GM21526 (cell line): Measurements from ENCODE around the gene TCFL5.

ENCODE experiments used
- ATAC-seq: cut with Tn5 transposase; IDR thresholded peaks from one replicate; pipeline ENCODE4 v1.9.1; 2021; ENCODE audit warnings: moderate library complexity; ENCODE audit not compliant: unreplicated experiment, low FRiP score

Gene TCFL5

DNA sequence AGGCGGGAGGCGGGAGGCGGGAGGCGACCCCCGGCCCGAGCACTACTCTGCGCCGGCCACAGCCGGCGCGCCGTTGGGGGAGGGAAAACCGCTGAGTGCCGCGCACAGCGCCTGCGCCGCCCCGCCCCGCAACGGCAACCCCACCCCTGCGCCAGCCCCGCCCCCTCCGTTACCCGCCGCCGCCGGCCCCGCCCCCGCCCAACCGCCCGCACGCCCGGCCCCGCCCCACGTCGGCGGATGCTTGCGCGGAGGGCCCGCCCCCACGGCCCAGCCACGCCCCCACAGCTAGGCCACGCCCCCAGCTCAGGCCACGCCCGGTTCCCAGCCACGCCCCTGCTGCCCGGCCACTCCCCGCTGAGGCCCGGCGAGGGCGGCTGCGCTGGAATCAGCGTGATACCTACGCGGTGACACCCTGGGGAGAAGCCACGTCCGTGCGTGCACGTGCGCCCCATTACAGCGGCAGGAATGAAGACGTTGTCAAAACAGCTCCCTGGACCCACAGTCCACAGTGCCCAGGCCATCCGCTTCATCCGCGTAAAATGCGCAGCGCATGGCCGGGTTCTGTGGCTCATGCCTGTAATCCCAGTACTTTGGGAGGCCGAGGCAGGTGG, at the start of gene TCFL5:
Gene TCFL5 (minus strand): TSS at position 97 of the 611 bp plus-strand sequence. CDS start 152 bp downstream, outside the sequence.
- no peak for ATAC-seq

DNA sequence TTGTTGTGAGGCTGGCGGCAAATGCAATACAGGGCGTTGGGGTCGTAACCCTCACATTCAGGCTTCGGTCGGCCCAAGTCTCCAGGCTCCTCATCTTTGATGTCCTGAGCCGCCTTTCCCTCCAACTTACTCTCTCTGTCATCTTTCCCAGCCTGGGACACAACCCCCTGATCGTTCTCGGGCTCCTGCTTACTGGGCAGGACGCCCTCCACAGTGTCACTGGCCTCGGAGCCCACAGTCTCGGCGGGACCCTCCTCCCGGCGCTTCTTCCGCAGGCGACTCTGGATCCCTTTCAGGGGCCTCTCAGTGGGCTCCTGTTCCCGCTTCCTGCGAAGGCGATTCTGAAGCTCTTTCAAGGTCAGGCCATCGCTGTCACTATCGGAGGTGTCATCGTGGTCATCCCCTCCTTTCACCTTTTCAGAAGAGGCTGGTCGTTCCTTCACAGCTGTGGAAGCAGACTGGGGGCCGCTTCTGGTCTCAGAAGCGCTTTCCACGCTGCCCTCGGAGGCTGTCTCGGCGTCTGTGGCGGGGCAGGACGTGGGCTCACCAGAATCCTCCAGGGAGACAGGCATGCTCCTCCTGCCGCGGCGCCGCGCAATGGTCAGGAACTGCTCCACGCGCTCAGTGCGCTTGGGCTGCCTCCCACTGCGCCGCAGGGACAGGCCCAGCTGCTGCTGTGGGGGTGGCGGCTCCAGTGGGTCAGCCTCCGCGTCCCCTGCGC, 49.3 kb upstream of the TCFL5 start:
- ATAC-seq, result no peak

GRCh38 chr20:62910217-62910766, 48.7 kb upstream of the TCFL5 start:
- ATAC-seq, result no peak

DNA sequence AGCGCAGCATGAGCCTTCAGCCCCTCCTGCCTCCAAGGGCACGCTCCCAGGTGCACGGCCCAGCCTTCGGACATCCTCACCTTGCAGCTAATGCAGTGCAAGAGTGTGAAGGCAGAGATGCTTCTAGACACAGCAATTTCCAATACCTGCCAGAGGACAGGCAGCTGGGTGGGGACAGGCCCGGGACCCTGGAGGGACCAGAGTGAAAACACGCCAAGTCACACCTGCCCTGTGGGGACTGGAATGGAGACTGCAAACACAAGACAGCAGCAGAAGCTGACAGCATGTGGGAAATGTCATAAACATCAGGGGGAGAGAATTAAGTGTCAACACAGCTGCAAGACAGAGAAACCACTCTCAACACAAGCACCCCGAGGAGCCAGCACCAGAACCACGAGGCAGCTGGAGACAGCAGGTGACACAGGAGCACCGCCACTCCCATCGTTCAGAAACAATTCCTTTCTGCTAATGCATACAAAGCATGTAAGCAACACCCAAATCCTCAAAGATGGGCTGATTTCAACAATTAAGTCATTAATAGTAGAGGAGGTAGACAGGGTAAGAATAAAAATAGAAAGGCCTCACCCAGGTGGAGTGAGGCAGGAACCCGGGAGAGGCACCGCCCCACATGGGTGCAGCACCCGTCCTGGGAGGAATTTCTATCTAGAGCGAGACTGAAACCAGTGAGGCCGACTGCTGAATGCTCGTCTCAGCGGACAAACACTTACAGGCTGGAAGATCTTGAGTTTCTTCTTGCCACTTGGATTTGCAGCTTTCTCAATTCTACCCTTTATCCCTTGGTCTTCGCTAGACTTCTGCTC, 47.6 kb upstream of the TCFL5 start:
- ATAC-seq, result no peak

DNA sequence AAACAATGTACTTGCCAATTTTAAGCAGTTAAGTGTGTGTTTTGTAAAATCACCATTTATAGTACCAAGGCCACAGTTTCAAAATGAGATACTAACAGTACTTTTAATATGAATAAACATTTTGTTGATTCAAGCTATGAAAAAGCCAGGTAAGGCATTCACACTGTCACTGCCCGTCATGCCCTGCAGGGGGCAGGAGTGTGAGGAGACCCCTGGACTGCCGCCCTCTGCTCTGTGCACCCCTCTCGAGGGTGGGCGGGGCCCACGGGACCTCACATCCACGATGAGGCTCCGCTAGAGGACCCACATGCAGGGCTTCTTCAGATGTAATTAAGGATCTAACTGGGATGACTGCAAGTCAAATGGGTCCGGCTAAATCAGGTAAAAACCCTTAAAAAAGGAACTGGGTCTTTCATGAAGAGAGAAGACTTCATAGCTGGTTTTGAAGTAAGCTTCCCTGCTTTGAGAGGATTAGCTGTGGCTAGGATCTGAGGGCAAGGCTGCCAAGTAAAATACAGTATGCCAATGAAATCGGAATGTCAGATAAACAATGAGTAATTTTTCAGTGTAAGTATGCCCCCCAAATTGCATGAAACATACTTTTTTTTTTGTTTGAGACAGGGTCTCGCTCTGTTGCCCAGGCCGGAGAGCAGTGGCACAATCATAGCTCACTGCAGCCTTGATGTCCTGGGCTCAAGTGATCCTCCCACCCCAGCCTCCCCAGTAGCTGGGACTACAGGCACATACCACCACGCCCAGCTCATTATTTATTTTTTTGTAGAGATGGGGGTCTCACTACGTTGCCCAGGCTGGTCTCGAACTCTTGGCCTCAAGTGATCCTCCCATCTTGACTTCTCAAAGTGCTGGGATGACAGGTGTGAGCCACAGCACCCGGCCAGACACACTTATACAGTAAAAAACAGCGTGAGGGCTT, 46.0 kb upstream of the TCFL5 start:
- no peak for ATAC-seq

- ATAC-seq, result no peak
These were observed 45.2 kb upstream of the TCFL5 start for GRCh38 chr20:62906647-62907375.

- no peak for ATAC-seq
These were observed 44.6 kb upstream of the TCFL5 start for GRCh38 chr20:62906209-62906608.

- ATAC-seq, result no peak
These were observed 44.0 kb upstream of the TCFL5 start for GRCh38 chr20:62905536-62906117.

- ATAC-seq, result no peak
These were observed 41.4 kb upstream of the TCFL5 start for GRCh38 chr20:62902926-62903615.

- no peak for ATAC-seq
These were observed 40.3 kb upstream of the TCFL5 start for GRCh38 chr20:62901891-62902290.

DNA sequence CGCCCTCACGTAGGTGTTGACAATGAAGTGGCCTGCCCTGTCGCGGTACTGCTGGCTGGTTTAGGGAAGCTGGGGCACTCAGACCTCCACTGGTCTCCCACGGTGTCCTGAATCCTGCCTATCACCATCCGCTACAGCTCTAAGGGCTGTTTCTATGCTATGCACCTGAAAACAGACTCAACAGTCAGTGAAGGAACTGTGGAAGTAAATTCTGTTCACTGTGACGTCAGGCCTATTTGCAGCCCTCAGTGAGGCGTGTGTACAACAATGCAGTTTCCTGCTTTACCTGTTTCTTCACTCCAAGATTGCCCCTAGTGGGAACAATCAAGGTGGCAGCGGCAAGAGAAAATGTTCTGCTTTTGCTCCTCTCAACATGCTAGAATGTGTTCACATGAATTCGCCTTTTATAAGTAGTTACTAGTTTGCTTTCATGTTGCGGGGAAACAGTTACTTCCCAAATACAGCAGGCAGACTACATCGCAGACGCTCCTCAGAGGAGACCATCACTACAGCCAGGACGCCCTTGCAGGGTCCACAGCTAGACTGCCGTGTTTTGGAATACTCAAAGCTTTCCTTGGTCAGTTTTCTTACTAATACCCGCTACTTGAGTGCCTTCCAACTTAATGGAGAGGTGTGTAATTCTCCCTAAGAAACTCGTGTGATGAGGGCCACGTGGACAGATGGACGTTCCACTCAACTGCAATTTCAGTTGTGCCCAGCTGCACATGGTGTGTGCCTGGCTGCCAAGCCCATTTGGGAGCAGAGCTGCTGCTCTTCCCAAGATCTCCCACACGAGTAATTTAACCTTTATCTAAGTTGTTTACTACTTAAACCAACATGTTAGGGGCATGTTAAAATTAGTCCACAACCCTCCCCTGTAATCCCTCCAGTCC, 39.3 kb upstream of the TCFL5 start:
- no peak for ATAC-seq

GRCh38 chr20:62900052-62900691, 38.5 kb upstream of the TCFL5 start:
- ATAC-seq, result no peak

GRCh38 chr20:62899633-62900051, 38.0 kb upstream of the TCFL5 start:
- ATAC-seq, result no peak

- ATAC-seq, result no peak
These were observed 37.5 kb upstream of the TCFL5 start for GRCh38 chr20:62898970-62899632.

DNA sequence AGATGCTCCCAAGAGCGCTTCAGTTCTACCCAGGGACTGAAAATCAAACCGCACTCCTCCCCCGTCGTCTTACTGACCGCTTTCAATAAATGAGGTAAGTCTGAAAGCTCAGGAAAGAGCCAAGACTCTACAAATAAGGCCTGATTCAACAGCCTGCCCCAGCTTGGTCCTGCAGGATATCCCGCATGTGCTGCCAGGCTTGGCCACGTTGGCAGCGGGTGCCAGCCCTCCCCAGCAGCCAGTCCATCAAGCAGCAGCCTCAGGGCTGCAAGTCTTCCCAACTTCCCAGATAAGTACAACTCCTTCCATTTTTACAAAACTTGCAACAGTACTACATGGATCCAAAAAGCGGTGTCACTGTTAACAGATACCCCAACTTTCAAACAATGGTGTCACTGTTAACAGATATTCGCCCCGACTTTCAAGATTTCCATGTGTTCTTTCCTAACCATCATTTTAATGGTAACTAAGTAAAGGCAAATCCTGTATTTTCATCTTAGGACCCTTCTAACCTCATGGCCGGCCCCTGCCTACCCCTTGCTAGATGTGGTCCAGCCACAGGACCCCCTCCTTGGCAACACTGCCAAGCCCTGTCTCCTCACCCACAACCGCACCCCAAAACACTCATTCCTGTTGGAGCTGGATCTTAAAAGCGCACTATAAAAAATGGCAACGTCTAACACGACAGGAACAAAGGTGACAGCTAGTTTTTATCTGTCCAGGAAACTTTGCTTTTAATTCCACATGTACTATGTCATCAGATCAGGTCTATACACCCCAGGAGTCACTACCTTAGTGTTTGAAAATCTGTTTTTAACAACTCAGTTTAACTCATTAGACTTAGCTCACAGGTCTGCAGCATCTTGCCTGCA, 36.7 kb upstream of the TCFL5 start:
- ATAC-seq, result no peak

DNA sequence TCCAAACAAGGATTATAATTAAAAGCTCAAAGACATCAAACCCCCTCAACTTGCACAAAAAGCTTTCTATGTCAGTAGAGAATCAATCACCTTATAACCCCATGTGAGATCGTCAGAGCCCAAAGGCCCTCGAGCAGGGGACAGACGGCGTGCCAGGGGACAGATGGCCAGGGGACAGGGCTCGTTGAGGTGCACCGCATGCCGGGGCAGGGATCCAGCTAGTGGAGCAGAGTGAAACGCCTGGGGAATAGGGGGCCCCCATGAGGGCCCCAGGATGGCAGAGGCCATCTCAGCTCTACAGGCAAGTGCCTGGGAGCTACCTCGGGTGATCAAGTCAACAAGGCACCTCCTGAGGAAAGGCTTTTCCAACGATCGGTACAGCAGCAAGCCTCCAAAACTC, 36.0 kb upstream of the TCFL5 start:
- no peak for ATAC-seq
